HG03460 (cell line): ENCODE results near the gene PVALEF.

Experiments
- ATAC-seq: cut with Tn5 transposase; IDR thresholded peaks from one replicate; pipeline ENCODE4 v1.9.1; 2021; ENCODE audit not compliant: unreplicated experiment

The PVALEF gene

DNA sequence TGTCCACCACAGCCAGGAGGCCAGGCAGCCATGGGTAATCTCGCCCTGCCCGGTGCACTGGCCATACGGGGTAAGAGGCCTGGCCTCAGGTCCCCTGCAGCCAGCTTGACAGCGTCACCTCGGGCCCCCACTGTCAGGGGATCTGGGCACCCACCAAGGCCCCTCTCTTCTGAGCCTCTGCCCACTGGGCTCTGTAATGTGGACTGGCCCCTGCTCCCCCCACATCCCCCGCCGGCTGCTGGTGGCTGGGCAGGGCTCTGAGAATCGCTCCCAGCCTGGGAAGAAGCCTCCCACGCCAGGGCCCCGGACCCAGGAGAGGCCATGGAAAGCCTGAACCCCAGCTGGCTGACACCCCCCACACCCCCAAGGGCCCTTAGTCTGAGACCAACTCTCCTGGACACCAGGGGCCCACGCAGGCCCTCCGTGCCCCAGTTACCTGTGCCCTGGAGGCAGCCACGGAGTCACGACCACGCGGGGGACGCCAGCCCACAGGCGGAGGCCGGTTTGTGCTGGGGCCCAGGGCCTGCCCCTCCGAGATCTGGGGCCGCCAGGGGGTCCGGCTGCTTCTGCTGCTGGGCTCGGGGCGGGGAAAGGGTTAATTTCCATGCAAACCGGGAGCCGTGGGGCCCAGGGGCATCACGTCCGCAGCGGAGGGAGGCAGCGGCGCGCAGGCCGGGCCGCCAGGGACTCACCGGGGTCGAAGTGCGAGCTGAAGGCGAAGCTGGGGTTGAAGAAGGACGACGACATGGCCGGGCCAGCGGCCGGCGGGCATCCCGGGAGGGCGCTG, at the start of gene PVALEF:
PVALEF (plus strand) TSS at position 262 of the 787 bp plus-strand sequence. CDS start 15,720 bp downstream, outside the sequence.
- no peak for ATAC-seq

DNA sequence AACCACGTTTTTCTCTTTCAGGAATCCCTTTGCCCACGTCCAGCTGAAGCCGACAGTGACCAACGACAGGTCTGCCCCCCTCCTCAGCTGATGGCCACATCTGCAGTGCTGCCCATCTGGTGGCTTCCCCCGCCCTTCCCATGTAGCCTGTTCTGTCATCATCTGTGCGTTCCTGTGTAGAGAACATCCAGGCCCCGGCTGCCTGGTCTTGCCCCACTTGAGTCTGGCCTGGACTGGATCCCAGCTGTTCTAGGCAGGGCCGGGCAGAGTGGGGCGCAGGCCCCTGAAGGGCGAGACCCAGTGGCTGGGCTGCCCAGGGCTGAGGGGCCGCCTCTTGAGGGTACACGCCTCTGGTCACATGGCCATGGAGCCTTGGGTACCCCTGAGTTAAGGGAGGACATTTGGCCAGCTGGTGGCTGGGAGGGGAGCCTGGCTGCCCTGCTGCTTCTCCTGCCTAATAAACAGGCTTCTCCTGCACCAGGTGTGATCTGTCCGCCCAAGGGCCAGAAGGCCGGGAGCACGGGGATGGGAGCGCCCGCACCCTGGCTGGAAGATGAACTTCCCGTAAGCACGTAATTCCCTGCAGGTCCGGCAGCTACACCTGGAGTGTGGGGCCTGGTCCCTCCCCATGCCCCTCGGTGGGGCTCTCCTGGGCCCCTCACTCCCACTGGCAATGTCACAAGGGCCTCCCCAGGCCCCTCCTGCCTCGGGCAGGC, 49.4 kb upstream of the PVALEF start:
- ATAC-seq, result no peak

DNA sequence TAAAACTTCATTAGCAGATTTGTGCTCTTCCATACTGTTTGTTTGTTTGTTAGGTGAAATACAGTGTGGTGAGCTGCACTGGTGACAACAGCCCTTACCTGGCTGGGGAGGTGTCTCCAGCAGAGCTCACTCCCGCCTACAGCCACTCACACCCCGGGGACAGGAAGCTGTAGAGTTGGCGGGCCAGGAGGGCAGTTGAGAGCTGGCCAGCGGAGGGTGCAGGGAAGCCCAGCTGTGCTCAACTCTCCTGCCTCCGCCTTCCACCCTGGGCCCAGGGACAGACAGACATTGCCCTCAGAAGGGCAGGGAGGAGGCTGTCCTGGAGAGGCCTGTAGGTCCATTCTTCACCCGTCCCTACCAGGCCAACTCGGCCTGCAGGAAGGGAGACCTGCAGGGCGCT, 48.6 kb upstream of the PVALEF start:
- ATAC-seq, result no peak

DNA sequence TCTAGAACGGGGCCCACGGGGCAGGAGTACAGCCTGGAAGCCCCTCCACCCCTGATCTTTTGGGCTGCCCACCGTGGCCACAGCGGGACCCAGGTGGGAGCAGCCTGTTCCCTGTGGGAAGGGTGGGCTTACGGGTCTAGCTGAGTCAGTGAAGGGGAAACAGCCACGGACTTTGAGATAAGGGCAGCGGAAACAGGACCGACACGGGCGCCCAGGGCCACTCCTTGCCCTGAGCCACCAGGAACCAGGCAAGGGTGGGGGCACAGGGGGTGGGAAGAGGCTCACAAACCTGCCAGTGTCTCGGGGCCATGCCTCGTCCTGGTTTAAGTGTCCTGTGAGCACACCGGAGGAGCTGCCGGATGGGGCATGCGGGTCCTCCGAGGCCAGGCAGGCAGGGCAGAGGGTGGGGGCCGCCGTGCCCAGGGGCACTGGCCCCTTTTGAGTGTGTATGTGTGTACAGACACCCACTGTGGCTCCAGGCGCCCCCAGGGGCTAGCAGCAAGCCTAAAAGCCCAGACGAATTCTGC, 47.6 kb upstream of the PVALEF start:
- no peak for ATAC-seq

- ATAC-seq, result no peak
Measured at GRCh38 chr17:81118308-81119221, 46.7 kb upstream of the PVALEF start.

DNA sequence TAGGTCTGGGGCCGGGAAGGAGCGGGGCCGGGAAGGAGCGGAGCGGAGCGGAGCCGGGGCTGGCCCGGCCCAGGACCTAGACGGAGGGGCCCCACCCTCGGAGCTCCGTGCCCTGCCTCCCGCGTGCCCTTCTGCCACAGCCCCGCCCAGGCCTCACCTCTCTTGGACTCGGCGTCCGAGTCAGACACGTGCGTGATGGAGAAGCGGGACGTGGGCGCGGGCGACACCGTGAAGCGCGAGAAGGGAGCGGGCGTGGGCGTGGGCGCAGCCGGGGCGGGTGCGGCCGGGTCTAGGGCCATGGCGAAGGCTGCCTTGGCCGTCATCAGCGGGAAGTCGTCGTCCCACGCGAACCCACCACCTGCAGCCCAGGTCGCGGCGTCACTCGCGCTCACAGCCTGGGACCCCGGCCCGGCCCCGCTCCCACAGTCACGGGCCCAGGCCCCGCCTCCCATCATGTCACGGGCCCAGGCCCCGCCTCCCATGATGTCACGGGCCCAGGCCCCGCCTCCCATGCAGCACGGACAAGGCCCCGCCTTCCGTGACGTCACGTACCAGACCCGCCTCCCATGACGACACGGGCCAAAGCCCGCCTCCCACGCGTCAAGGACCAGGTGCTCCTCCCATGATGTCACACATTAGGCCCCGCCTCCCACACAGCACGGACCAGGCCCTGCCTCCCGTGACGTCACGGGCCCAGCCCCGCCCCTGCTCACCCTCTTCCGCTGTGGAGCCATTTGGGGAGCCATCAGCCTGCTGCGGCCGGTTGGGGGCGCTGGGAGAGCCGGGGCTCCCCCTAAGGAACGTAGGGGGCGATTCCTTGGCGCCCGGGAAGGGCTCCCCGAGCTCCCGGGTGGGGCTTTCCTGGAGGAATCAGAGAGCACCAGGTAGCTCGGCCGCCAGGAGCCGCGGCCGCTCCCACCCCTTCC, 45.8 kb upstream of the PVALEF start:
- no peak for ATAC-seq

DNA sequence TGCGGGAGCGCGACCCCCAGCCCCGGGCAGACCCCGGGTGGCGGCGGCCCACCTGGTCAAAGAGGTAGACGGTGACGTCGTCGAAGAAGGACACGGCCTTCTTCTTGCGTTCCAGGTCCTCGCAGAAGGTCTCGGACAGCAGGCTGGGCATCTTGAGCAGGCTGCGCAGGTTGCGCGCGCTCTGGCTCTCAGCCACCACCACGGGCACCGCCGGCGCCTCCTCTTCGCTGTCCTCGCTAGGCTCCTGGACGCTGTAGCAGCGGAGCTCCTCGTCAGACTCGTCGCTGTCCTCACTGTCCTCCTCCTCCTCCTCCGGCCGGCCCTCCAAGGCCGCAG, 45.2 kb upstream of the PVALEF start:
- ATAC-seq, result no peak

DNA sequence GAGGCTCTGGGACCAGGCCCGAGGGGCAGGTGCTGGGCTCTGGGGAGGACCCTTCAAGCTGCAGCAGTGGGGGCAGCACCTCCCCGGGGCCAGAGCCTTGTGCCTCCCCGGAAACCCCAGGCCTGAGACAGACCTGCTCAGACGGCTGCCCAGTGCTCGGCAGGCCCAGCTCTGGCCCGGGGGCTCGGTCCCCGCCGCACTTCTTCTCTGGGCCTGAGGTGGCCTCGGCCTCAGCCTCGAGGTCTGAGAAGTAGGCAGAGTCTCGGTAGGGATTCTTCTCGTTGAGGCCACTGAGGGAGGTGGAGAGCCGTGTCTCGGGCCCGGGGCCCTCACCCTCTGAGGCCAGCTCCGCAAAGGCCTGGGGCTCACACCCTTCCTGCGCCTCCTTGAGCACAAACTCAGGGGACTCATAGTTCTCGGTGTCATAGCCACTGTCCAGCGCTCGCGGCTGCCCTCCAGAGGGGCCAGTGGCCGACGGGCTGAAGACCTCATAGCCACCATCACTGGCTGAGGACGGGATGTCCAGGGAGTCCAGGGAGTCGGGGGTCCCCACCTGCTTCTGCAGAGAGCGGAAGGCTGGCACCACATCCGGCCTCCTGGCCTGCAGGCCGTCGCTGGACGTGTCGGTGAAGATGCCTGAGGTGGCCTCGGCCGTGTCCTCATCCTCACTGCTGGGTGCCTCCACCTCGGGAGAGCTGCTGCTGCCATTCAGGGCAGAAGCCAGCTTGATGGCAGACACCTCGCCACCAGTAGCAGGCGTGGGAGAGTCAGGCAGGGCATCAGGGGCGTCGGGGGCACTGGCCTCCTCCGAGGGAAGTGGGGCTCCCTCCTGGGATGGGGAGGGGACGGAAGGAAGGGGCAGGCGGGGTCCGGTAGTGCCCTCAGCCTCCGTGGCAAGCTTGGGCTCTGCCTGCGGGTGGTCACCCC, 44.3 kb upstream of the PVALEF start:
- ATAC-seq, result no peak

- ATAC-seq, result no peak
Measured at GRCh38 chr17:81121841-81122733, 43.2 kb upstream of the PVALEF start.

GRCh38 chr17:81123052-81124048, 42.0 kb upstream of the PVALEF start:
- no peak for ATAC-seq

GRCh38 chr17:81124377-81124776, 40.9 kb upstream of the PVALEF start:
- no peak for ATAC-seq

DNA sequence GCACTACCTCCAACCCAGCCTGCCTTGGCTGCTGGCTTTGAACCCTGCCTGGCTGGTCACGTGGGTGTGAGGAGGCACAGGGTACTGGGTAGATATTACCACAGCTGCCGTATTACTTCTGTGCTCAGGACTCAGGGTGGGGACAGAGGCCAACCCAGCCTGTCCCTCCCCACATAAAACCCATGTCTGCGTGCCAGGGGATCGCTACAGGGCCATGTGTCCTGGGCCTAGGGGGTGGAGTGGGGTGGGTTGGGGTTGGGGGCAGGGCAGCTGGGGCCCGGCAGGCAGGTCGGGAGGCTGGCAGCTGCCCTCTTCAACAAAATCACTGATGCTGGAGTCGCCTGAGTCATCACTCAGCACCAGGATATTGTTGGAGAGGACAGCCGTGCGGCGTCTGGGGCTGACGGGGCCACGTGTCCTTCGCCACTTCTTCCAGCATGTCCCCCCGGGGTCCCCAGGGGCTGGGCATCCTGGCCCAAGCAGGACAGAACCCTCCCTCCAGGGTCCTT, 39.7 kb upstream of the PVALEF start:
- no peak for ATAC-seq

- ATAC-seq, result no peak
Measured at GRCh38 chr17:81126281-81127132, 38.8 kb upstream of the PVALEF start.

DNA sequence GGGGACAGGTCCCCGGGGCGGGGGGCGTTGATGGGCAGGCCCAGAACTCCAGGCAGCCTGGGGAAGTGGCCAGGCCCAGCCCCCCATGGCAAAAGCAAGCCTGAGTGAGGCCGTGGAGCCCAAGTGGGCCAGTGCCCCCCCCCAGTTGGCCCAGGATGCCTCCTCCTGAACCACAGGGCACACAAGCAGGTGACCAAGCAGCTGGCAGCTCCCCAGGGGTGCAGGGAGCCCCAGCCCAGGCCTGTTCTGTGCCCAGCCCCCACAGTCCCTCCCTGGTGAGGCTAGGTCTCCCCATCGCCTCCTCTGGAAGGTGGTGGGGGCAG, 38.2 kb upstream of the PVALEF start:
- no peak for ATAC-seq

- no peak for ATAC-seq
Measured at GRCh38 chr17:81127526-81128177, 37.7 kb upstream of the PVALEF start.
